ENCODE measurements around the gene CCDC93.

CCDC93 gene

DNA sequence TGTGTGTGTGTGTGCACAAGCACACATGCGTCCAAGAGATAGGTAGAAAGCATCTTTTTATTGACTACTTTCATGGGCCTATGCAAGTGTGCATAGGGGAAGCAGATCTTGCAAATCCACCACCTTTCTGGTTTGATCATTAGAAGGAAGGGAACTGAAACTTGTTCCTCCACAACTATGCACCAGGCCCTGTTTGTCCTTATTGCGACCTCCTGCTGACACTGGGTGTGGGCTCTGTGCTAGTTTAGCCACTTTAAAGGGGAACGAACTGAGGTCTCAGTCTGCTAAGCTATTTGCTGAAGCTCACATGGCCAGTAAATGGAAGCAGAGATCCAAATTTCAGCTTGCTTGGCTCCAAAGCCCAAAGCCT, 42.3 kb upstream of the CCDC93 start:
- TF ChIP-seq, protein P1, sequence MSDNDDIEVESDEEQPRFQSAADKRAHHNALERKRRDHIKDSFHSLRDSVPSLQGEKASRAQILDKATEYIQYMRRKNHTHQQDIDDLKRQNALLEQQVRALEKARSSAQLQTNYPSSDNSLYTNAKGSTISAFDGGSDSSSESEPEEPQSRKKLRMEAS (IDR thresholded peaks at IDR 0.05; ENCODE audit: low read depth, low read length) = no peak
- TF ChIP-seq, protein P2, sequence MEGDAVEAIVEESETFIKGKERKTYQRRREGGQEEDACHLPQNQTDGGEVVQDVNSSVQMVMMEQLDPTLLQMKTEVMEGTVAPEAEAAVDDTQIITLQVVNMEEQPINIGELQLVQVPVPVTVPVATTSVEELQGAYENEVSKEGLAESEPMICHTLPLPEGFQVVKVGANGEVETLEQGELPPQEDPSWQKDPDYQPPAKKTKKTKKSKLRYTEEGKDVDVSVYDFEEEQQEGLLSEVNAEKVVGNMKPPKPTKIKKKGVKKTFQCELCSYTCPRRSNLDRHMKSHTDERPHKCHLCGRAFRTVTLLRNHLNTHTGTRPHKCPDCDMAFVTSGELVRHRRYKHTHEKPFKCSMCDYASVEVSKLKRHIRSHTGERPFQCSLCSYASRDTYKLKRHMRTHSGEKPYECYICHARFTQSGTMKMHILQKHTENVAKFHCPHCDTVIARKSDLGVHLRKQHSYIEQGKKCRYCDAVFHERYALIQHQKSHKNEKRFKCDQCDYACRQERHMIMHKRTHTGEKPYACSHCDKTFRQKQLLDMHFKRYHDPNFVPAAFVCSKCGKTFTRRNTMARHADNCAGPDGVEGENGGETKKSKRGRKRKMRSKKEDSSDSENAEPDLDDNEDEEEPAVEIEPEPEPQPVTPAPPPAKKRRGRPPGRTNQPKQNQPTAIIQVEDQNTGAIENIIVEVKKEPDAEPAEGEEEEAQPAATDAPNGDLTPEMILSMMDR (IDR thresholded peaks at IDR 0.05; ENCODE audit: low read depth, low read length) = no peak
- no peak for TF ChIP-seq MYC (IDR thresholded peaks at IDR 0.05; ENCODE audit: low read depth, low read length)
- no peak for TF ChIP-seq POLR2A (IDR thresholded peaks at IDR 0.05; ENCODE audit: extremely low read depth, insufficient read length)
- DNase-seq (ENCODE audit: low read depth) = peak; percentile 63
- no peak overlapping the region for H3K4me3 ChIP-seq (ENCODE audit: low read depth, low read length)

DNA sequence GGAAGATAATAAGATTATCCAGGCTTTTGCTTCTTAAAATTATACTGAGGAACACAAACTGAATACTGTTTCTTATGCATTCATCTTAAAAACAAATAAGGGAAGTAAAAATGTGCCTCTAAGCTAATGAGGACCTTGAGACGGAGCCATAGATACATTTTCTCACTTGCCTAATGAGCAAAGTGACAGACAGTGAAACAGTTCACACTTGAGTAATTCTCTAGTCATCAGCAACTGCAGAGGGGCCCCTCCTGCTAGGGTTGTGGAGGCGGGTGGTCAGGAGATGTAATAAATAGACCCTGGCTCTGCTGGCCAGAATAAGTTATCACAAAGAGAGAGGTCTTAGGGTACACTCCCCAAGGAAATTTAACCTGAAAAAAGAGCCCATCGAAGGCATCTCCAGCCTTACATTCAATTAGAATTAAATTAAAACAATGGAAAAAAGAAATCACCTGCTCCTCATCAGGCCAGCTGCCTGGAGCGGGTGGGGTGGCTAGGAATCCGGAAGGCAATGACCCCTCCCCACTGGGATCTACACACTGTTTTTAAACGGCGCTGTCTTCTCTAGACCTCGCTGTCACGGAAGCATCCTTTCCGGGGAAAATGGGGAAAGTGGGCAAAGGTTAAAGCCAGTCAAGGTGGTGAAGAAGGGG, 41.8 kb upstream of the CCDC93 start:
- TF ChIP-seq, protein P2 (IDR thresholded peaks at IDR 0.05; ENCODE audit: low read depth, low read length) = no peak
- TF ChIP-seq MYC (IDR thresholded peaks at IDR 0.05; ENCODE audit: low read depth, low read length) (no peak), POLR2A (IDR thresholded peaks at IDR 0.05; ENCODE audit: extremely low read depth, insufficient read length) (no peak)
- H3K4me3 ChIP-seq (ENCODE audit: low read depth, low read length) = no peak overlapping the region
- peak; percentile 9 for DNase-seq (ENCODE audit: low read depth)

DNA sequence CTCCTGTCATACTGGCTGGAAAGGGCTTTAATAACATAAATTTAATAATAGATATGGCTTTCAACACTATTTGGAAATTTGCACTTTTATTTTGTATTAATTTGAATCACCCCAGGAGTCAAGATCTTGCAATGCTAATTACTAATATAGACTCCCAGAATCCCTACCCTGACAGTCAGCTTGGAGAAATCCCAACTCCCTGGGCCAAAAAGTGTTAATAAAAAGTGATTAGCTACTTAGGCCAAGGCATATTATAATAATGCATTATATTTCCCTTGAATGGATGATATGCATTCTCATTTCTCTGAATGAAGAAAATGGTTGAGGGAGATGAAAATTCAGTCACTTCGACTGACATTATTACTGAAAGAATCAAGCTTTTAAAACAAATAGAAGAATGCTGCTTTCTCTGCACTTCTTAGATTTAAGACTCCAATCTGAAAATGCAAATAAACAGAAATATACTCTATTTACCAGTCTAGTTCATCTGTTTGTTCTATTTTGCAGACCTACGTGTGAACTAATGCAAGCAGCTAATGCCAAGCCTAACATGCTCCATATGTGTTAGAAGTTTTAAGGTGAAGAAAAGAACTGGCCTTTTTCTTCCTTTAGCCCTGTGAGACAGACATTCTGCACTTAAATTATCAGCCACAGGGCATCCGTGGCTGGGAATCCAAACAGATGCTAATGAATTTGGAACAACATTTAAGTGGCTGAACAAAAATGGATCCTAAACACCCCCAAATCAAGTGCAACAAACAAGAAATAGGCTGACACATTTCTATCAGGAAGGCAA, 40.5 kb upstream of the CCDC93 start:
- no peak overlapping the region for H3K4me3 ChIP-seq (ENCODE audit: low read depth, low read length)
- DNase-seq (ENCODE audit: low read depth) = no peak
- TF ChIP-seq, protein P1 (IDR thresholded peaks at IDR 0.05; ENCODE audit: low read depth, low read length) = no peak
- TF ChIP-seq POLR2A (IDR thresholded peaks at IDR 0.05; ENCODE audit: extremely low read depth, insufficient read length) = no peak
- TF ChIP-seq MYC (IDR thresholded peaks at IDR 0.05; ENCODE audit: low read depth, low read length) = no peak
- TF ChIP-seq, protein P2 (IDR thresholded peaks at IDR 0.05; ENCODE audit: low read depth, low read length) = no peak

DNA sequence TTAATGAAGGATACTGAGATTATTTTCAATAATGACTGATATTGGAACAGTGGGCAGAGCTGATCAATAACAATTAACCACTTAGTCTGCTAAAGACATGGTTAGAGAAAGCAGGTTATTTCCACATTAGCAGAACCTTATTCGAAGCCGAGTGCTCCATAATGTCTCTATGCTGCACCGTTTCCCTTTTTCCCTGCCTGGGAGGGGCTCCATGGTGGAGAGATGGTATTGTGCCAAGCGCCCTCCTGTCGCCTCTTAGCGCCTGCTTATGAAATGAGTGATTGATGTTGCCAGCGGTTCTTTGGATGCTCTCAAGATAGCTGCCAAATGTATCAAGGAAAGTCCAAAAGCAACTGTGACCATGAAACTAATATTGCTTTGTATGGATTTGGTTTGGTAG, 39.8 kb upstream of the CCDC93 start:
- DNase-seq (ENCODE audit: low read depth) = no peak
- TF ChIP-seq MYC (IDR thresholded peaks at IDR 0.05; ENCODE audit: low read depth, low read length) (no peak), POLR2A (IDR thresholded peaks at IDR 0.05; ENCODE audit: extremely low read depth, insufficient read length) (no peak)
- TF ChIP-seq, protein P2 (IDR thresholded peaks at IDR 0.05; ENCODE audit: low read depth, low read length) = no peak
- TF ChIP-seq, protein P1 (IDR thresholded peaks at IDR 0.05; ENCODE audit: low read depth, low read length) = no peak
- H3K4me3 ChIP-seq (ENCODE audit: low read depth, low read length) = no peak overlapping the region

DNA sequence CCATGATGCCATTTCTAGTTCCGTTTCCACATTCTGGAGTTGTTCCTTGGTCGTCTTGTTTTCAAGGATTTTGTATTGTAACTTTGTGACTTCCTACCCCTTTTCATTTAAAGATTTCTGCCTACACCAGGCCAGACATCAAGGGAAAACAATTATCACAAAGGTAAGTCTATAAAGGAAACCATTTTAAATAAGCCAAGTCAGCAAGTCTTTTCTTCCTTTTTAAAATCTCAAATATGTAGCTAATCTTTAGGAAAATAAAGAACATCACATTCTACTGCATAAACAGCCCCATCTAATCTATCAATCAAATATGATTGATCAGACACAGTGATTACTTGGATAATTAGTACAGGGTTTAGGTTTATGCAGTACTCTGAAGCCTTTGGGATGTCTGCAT, 38.6 kb upstream of the CCDC93 start:
- DNase-seq (ENCODE audit: low read depth) = no peak
- no peak for TF ChIP-seq MYC (IDR thresholded peaks at IDR 0.05; ENCODE audit: low read depth, low read length)
- TF ChIP-seq, protein P1 (IDR thresholded peaks at IDR 0.05; ENCODE audit: low read depth, low read length) = no peak
- TF ChIP-seq, protein P2 (IDR thresholded peaks at IDR 0.05; ENCODE audit: low read depth, low read length) = no peak
- no peak for TF ChIP-seq POLR2A (IDR thresholded peaks at IDR 0.05; ENCODE audit: extremely low read depth, insufficient read length)
- H3K4me3 ChIP-seq (ENCODE audit: low read depth, low read length) = no peak overlapping the region
